ENCODE data around the gene SMIM41.

- no peak for TF ChIP-seq CTCF (IDR thresholded peaks at IDR 0.05)
- no peak for TF ChIP-seq ZFX (IDR thresholded peaks at IDR 0.05; ENCODE audit: borderline replicate concordance)
These were observed 35.9 kb upstream of the SMIM41 start for GRCh38 chr12:52043386-52044212.

Measured in 22Rv1 (cell line).